ENCODE results near the gene MROH7. TPM values are rescaled to one million over a fixed set of nuclear protein-coding genes. Genes with fewer than 3 reads are reported as not detected.

Gene MROH7
- total RNA-seq, 4 donors from 2014 or later: 0.65 to 3.0 (median 2.0) TPM

- DNase-seq (ENCODE audit: low spot score in 2 of 2): no peak
- no peak for TF ChIP-seq POLR2A (IDR thresholded peaks at IDR 0.05)
- TF ChIP-seq, protein P1, sequence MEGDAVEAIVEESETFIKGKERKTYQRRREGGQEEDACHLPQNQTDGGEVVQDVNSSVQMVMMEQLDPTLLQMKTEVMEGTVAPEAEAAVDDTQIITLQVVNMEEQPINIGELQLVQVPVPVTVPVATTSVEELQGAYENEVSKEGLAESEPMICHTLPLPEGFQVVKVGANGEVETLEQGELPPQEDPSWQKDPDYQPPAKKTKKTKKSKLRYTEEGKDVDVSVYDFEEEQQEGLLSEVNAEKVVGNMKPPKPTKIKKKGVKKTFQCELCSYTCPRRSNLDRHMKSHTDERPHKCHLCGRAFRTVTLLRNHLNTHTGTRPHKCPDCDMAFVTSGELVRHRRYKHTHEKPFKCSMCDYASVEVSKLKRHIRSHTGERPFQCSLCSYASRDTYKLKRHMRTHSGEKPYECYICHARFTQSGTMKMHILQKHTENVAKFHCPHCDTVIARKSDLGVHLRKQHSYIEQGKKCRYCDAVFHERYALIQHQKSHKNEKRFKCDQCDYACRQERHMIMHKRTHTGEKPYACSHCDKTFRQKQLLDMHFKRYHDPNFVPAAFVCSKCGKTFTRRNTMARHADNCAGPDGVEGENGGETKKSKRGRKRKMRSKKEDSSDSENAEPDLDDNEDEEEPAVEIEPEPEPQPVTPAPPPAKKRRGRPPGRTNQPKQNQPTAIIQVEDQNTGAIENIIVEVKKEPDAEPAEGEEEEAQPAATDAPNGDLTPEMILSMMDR (IDR thresholded peaks at IDR 0.05): no peak
- H3K4me3 ChIP-seq (ENCODE audit: low read depth, poor library complexity, severe bottlenecking): no peak overlapping the region
- 91% methylated on average over 20 of the region's 20 CpGs for WGBS, 2 donors
- intact Hi-C loops (cut with DNase I; ENCODE audit: low total_unique reads): no loop called here
Measured at GRCh38 chr1:54758678-54759348, 117.2 kb downstream of the MROH7 start.

Other genes starting within 250 kb of the MROH7 start
- gene SSBP3, start 235.4 kb upstream of the MROH7 start, total RNA-seq: 10 to 100 TPM; 19.3 to 40.5 (median 31.3) TPM
- 1 to 10 TPM; 1.9 to 3.9 (median 2.2) TPM for gene ACOT11, start 93.6 kb upstream of the MROH7 start, total RNA-seq
- not detected for gene FAM151A, start 18.3 kb upstream of the MROH7 start, total RNA-seq
- gene TTC4, start 74.1 kb downstream of the MROH7 start, total RNA-seq: 10 to 100 TPM; 15.7 to 21.2 (median 18.3) TPM
- gene PARS2, start 122.7 kb downstream of the MROH7 start, total RNA-seq: 1 to 10 TPM; 4.0 to 7.7 (median 5.1) TPM
- 10 to 100 TPM; 49.1 to 76.6 (median 65.7) TPM for gene TTC22, start 159.5 kb downstream of the MROH7 start, total RNA-seq
- gene DHCR24, start 245.4 kb downstream of the MROH7 start, total RNA-seq: 100 to 1,000 TPM; 299 to 488 (median 404) TPM

Data from lower leg skin (tissue), 4 donors.